K562 (cell line): Measurements from ENCODE around the gene TFCP2. TPM values are rescaled to one million over a fixed set of nuclear protein-coding genes. Genes with fewer than 3 reads are reported as not detected.
A peak's percentile ranks its signal among the peaks of the same experiment; 100 is the strongest.

Experiments used
- JUNB ChIP-seq: fragments of 450-650 bp; formaldehyde crosslinking; conservative IDR thresholded peaks from 2 replicates; pipeline ENCODE4 v1.4.0; 2020; ENCODE audit warnings: mild to moderate bottlenecking
- NONO ChIP-seq, 2 experiments: fragments of 200-400 bp in 1 of 2; fragments of 450-650 bp in 1 of 2; formaldehyde crosslinking in 1 of 2; IDR thresholded peaks; 2 replicates each; pipeline ENCODE4 v1.6.1; 2017; ENCODE audit warnings: low read depth in 2 of 2, mild to moderate bottlenecking in 2 of 2, moderate library complexity in 2 of 2, low read length in 1 of 2
- POLR2H ChIP-seq: IDR thresholded peaks from 2 replicates; pipeline ENCODE4 v1.6.1; 2016; ENCODE audit warnings: missing genetic modification characterization, low read depth, mild to moderate bottlenecking, control low read depth, missing compliant biosample characterization, moderate library complexity
- RAD51 ChIP-seq: fragments of 450-650 bp; IDR thresholded peaks from 2 replicates; pipeline ENCODE4 v1.7.1; 2016; ENCODE audit warnings: low read depth, mild to moderate bottlenecking, borderline replicate concordance
- RBFOX2 ChIP-seq: fragments of 200-400 bp; formaldehyde crosslinking; IDR thresholded peaks from 2 replicates; pipeline ENCODE4 v1.6.1; 2017; ENCODE audit warnings: low read depth, mild to moderate bottlenecking, low read length, moderate library complexity
- STAT5A ChIP-seq: IDR thresholded peaks from 2 replicates; pipeline ENCODE4 v1.6.1; 2012; ENCODE audit warnings: low read length, inconsistent platforms, borderline replicate concordance
- SUPT5H ChIP-seq: fragments of 450-650 bp; IDR thresholded peaks from 2 replicates; pipeline ENCODE4 v1.6.1; 2016
- TGIF2 ChIP-seq: sonication (generic); formaldehyde crosslinking; IDR thresholded peaks from 2 replicates; pipeline ENCODE4 v1.8.1; 2022; ENCODE audit warnings: mild to moderate bottlenecking, missing genetic modification reagents, moderate library complexity
- ZBED1 ChIP-seq: IDR thresholded peaks from 2 replicates; pipeline ENCODE4 v1.6.1; 2014
- ZNF232 ChIP-seq: sonication (generic); formaldehyde crosslinking; IDR thresholded peaks from 2 replicates; pipeline ENCODE4 v1.8.0; 2022; ENCODE audit warnings: mild to moderate bottlenecking, missing genetic modification reagents
- ZNF347 ChIP-seq: fragments of 450-650 bp; formaldehyde crosslinking; IDR thresholded peaks from 2 replicates; pipeline ENCODE4 v1.4.0; 2020; ENCODE audit warnings: low read depth, mild to moderate bottlenecking, moderate library complexity
- ZNF830 ChIP-seq: fragments of 250-450 bp; sonication (Bioruptor Pico); IDR thresholded peaks from 2 replicates; pipeline ENCODE4 v1.5.0; 2021; ENCODE audit warnings: mild to moderate bottlenecking
- polyA plus RNA-seq, 8 experiments: library from polyadenylated mRNA; depleted of rRNA in 4 of 8; stranded (reverse) in 5 of 8; unstranded in 3 of 8; fragments of >200 nt; fragmentation: Nextera tagmentation in 2 of 8; fragmentation: Illumina TruSeq in 1 of 8; extraction: Ambion mirVana in 2 of 8; extraction: Trizol in 1 of 8; gene quantifications; 2 replicates each; pipeline versions ENCODE4 v1.2.1 to v1.2.3, GENCODE V29; 2011 to 2014; ENCODE audit warnings: inconsistent platforms in 1 of 8, missing spikeins in 1 of 8
- total RNA-seq, 7 experiments: library from RNA; depleted of rRNA in 6 of 7; stranded (reverse); fragments of >200 nt in 6 of 7; fragmentation: Illumina TruSeq in 2 of 7; extraction: Trizol in 2 of 7; gene quantifications; 2 replicates each; pipeline versions ENCODE4 v1.2.1 to v1.2.3, GENCODE V29; 2011 to 2021; ENCODE audit warnings: low replicate concordance in 1 of 7
- TF ChIP-seq, protein P1 (sequence below), 2 experiments: IDR thresholded peaks; 2 replicates each; pipeline ENCODE4 v1.6.1; 2011; ENCODE audit warnings: borderline replicate concordance in 1 of 2, control low read depth in 1 of 2, low read depth in 1 of 2, low read length in 1 of 2, mild to moderate bottlenecking in 1 of 2, mixed read lengths in 1 of 2, moderate library complexity in 1 of 2; ENCODE audit not compliant: insufficient read depth in 1 of 2, insufficient read length in 1 of 2, poor library complexity in 1 of 2, severe bottlenecking in 1 of 2; ENCODE audit errors: extremely low read depth in 1 of 2
- TF ChIP-seq, protein P2 (sequence below): IDR thresholded peaks from 2 replicates; pipeline ENCODE4 v1.6.1; 2014; ENCODE audit warnings: antibody characterized with exemption
- TF ChIP-seq, protein P3 (sequence below): fragments of 450-650 bp; IDR thresholded peaks from 2 replicates; pipeline ENCODE4 v1.6.1; 2014; ENCODE audit warnings: low read depth, mild to moderate bottlenecking, moderate library complexity, borderline replicate concordance
- TF ChIP-seq, protein P4 (sequence below): sonication (generic); formaldehyde crosslinking; IDR thresholded peaks from 2 replicates; pipeline ENCODE4 v1.8.1; 2023; ENCODE audit warnings: missing genetic modification reagents, mild to moderate bottlenecking, borderline replicate concordance
- TF ChIP-seq, protein P5 (sequence below): sonication (generic); formaldehyde crosslinking; IDR thresholded peaks from 2 replicates; pipeline ENCODE4 v1.8.0; 2022; ENCODE audit warnings: mild to moderate bottlenecking, missing genetic modification reagents

The TFCP2 gene
- total and polyA plus RNA-seq, 9 of the 15 experiments (the other 6 are each of a cell fraction or from before 2014, with no cell fraction given) = 8.0 to 38.9 (median 19.3) TPM

DNA sequence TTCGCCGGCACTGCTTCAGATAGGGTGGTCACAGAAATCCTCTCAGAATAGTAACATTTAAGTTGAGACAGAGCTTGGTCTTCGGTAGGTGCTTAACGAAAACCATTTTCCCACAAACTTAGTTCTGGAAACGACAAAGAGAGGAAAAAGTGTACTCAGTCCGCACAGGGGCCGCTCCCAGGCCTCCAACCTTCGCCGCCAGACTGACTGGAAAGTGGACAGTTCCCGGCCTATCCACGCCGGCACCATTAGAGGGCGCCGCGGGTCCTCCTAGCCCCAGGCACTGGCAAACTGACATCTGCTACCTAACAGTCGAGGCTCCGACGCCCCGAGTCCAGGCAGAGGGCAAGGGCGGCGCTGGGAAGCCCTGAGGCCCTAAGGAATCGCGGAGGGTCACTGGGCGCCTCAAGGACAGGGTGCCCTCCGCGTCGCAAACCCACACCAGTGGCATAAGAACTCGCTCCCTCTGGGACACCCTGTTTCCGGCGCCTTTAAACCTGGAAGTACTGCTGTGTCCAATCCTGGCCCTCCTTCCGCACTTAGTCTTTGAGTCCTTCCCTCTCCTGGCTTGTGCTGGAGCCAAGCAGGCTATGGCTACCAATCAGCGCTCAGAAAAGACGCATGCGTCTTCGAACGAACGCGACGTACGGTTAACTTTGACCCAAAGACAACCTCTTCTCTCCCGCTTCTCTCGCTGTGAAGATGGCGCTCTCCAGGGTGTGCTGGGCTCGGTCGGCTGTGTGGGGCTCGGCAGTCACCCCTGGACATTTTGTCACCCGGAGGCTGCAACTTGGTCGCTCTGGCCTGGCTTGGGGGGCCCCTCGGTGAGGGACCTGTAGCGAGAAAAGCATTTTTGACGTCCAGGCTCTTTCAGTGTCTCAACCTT is 125.0 kb downstream of the TFCP2 start, which contains the start of gene LETMD1 (continued):
- TF ChIP-seq, protein P1, sequence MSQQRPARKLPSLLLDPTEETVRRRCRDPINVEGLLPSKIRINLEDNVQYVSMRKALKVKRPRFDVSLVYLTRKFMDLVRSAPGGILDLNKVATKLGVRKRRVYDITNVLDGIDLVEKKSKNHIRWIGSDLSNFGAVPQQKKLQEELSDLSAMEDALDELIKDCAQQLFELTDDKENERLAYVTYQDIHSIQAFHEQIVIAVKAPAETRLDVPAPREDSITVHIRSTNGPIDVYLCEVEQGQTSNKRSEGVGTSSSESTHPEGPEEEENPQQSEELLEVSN (IDR thresholded peaks at IDR 0.05; ENCODE audit: borderline replicate concordance in 1 of 2, extremely low read depth in 1 of 2, insufficient read depth in 1 of 2, insufficient read length in 1 of 2, low read depth in 1 of 2, low read length in 1 of 2, poor library complexity in 1 of 2, severe bottlenecking in 1 of 2) = peak; percentile 70 to 77
- TF ChIP-seq STAT5A (no peak), ZNF232 (CRISPR knock-in tag) (no peak), RBFOX2 (peak; percentile 96), JUNB (CRISPR knock-in tag) (no peak), TGIF2 (CRISPR knock-in tag) (no peak), ZNF830 (CRISPR knock-in tag) (0 out of 2 replicates have a peak, but pooled peaks have one; percentile 63), NONO (IDR thresholded peaks at IDR 0.05; ENCODE audit: low read depth in 2 of 2, low read length in 1 of 2) (peak in 1 of 2 experiments; percentile 77; a peak in 1 of 4 replicates), SUPT5H (peak; percentile 92), POLR2H (tag) (peak; percentile 94), ZBED1 (no peak), RAD51 (no peak), ZNF347 (CRISPR knock-in tag) (no peak)
- TF ChIP-seq, protein P2, sequence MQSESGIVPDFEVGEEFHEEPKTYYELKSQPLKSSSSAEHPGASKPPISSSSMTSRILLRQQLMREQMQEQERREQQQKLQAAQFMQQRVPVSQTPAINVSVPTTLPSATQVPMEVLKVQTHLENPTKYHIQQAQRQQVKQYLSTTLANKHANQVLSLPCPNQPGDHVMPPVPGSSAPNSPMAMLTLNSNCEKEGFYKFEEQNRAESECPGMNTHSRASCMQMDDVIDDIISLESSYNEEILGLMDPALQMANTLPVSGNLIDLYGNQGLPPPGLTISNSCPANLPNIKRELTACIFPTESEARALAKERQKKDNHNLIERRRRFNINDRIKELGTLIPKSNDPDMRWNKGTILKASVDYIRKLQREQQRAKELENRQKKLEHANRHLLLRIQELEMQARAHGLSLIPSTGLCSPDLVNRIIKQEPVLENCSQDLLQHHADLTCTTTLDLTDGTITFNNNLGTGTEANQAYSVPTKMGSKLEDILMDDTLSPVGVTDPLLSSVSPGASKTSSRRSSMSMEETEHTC = no peak
- TF ChIP-seq, protein P3, sequence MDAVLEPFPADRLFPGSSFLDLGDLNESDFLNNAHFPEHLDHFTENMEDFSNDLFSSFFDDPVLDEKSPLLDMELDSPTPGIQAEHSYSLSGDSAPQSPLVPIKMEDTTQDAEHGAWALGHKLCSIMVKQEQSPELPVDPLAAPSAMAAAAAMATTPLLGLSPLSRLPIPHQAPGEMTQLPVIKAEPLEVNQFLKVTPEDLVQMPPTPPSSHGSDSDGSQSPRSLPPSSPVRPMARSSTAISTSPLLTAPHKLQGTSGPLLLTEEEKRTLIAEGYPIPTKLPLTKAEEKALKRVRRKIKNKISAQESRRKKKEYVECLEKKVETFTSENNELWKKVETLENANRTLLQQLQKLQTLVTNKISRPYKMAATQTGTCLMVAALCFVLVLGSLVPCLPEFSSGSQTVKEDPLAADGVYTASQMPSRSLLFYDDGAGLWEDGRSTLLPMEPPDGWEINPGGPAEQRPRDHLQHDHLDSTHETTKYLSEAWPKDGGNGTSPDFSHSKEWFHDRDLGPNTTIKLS = peak; percentile 57; the same call in 1 of the 2 replicates
- TF ChIP-seq, protein P4, sequence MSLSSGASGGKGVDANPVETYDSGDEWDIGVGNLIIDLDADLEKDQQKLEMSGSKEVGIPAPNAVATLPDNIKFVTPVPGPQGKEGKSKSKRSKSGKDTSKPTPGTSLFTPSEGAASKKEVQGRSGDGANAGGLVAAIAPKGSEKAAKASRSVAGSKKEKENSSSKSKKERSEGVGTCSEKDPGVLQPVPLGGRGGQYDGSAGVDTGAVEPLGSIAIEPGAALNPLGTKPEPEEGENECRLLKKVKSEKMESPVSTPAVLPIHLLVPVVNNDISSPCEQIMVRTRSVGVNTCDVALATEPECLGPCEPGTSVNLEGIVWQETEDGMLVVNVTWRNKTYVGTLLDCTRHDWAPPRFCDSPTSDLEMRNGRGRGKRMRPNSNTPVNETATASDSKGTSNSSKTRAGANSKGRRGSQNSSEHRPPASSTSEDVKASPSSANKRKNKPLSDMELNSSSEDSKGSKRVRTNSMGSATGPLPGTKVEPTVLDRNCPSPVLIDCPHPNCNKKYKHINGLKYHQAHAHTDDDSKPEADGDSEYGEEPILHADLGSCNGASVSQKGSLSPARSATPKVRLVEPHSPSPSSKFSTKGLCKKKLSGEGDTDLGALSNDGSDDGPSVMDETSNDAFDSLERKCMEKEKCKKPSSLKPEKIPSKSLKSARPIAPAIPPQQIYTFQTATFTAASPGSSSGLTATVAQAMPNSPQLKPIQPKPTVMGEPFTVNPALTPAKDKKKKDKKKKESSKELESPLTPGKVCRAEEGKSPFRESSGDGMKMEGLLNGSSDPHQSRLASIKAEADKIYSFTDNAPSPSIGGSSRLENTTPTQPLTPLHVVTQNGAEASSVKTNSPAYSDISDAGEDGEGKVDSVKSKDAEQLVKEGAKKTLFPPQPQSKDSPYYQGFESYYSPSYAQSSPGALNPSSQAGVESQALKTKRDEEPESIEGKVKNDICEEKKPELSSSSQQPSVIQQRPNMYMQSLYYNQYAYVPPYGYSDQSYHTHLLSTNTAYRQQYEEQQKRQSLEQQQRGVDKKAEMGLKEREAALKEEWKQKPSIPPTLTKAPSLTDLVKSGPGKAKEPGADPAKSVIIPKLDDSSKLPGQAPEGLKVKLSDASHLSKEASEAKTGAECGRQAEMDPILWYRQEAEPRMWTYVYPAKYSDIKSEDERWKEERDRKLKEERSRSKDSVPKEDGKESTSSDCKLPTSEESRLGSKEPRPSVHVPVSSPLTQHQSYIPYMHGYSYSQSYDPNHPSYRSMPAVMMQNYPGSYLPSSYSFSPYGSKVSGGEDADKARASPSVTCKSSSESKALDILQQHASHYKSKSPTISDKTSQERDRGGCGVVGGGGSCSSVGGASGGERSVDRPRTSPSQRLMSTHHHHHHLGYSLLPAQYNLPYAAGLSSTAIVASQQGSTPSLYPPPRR = no peak
- TF ChIP-seq, protein P5, sequence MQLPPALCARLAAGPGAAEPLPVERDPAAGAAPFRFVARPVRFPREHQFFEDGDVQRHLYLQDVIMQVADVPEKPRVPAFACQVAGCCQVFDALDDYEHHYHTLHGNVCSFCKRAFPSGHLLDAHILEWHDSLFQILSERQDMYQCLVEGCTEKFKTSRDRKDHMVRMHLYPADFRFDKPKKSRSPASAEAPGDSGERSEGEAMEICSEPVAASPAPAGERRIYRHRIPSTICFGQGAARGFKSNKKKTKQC = no peak; the same call in 1 of the 2 replicates
